Esophagus (tissue), 2 donors: ENCODE data around the gene AOPEP. TPM values are rescaled to one million over a fixed set of nuclear protein-coding genes. Genes with fewer than 3 reads are reported as not detected.

ENCODE experiments used
- H3K27ac ChIP-seq, 2 donors: one replicate each; pipeline ENCODE4 v1.5.1; 2013; ENCODE audit warnings: low read depth in 2 of 2, mild to moderate bottlenecking in 2 of 2, inconsistent platforms in 1 of 2, low read length in 1 of 2, moderate library complexity in 1 of 2
- H3K27me3 ChIP-seq, 2 donors: one replicate each; pipeline ENCODE4 v1.6.1; 2013; ENCODE audit warnings: low read length in 2 of 2, control low read depth in 1 of 2, mild to moderate bottlenecking in 1 of 2; ENCODE audit not compliant: insufficient read depth in 2 of 2, control insufficient read depth in 1 of 2
- H3K36me3 ChIP-seq, 2 donors: one replicate each; pipeline ENCODE4 v1.6.1; 2013; ENCODE audit warnings: low read length in 1 of 2; ENCODE audit not compliant: control insufficient read depth in 2 of 2, insufficient read depth in 2 of 2
- H3K4me1 ChIP-seq, 2 donors: one replicate each; pipeline ENCODE4 v1.6.1; 2013; ENCODE audit warnings: low read length in 1 of 2; ENCODE audit not compliant: control insufficient read depth in 2 of 2, insufficient read depth in 2 of 2
- H3K4me3 ChIP-seq, 2 donors: one replicate each; pipeline ENCODE4 v1.5.1; 2013; ENCODE audit warnings: low read length in 2 of 2, mild to moderate bottlenecking in 2 of 2, low read depth in 1 of 2, moderate library complexity in 1 of 2
- H3K9me3 ChIP-seq, 2 donors: one replicate each; pipeline ENCODE4 v1.6.1; 2013; ENCODE audit warnings: mild to moderate bottlenecking in 2 of 2, low read depth in 1 of 2, low read length in 1 of 2, moderate library complexity in 1 of 2; ENCODE audit not compliant: control insufficient read depth in 2 of 2, insufficient read depth in 1 of 2
- WGBS, 2 donors: extraction: QIAGEN DNeasy Blood & Tissue Kit; methylation state at CpG; one replicate each; pipeline ENCODE4 v1.1.7; 2013; 5-methylcytosine and 5-hydroxymethylcytosine counted together
- polyA plus RNA-seq, 2 donors: library from polyadenylated mRNA; stranded (reverse); fragments of 200-250 nt; gene quantifications; one replicate each; pipeline ENCODE4 v1.2.3, GENCODE V29; 2013
- donor health status: healthy with polysubstance abuse.
- donor health status: Bipolar disorder and iron deficiency.

AOPEP gene
- polyA plus RNA-seq, 2 donors = 99.6 to 111 TPM

DNA sequence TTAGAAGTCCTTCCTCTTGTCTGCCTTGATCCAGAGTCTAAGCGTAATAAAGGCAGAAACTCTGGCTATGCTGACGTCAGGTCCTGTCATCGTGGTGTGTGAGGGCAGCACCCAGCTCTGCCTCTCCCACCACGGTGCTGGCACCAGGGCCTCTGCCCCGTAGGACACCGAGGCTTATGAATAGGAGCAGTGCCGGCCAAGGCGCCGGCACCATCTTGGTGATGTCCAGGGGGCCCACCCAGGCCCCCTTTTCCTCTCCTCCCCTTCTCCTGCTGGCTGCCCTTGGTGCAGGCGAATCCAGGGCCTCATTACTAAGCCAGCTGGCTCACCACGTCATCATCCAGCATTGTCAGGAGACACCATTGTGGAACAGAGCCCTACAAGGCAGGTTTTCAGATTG lies 338.7 kb downstream of the AOPEP start:
- Histone ChIP-seq H3K27ac (peak overlapping the region; percentile 84 to 96), H3K9me3 (no peaks in the 10 kb centered on the region), H3K4me1 (peaks cover 13 to 25% of the 10 kb centered on the region in 2 donors), H3K4me3 (no peak overlapping the region), H3K27me3 (no peaks in the 10 kb centered on the region), H3K36me3 (peaks cover 14 to 23% of the 10 kb centered on the region in 2 donors)
- 38 to 48% methylated on average over 10 to 11 of the region's 11 CpGs for WGBS, 2 donors

DNA sequence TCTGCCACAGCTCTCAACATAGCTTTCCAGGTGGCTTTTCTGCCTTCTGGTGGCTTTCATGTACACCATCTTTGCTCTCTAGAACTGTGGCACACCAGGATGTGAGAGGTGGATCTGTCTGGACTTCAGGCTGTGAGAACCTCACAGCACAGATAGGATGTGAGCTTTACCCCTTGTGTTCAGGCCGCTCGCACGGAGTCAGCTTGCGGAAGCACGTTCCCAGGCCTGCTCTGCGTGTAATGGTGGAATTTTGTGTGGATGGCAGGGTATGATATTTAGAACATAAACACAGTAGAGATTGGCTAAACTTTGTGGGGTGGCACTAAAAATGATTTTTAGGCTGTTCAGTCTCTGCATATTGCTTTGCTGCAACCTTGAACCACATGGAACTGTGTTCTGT lies 340.6 kb downstream of the AOPEP start:
- H3K4me1 ChIP-seq = peaks cover 12 to 29% of the 10 kb centered on the region in 2 donors
- H3K27ac ChIP-seq = peak overlapping the region; percentile 68 to 81
- 71 to 77% methylated on average over 6 of the region's 6 CpGs for WGBS, 2 donors
- H3K4me3 ChIP-seq = no peak overlapping the region
- H3K36me3 ChIP-seq = peaks cover 11 to 27% of the 10 kb centered on the region in 2 donors
- no peaks in the 10 kb centered on the region for H3K9me3 ChIP-seq
- no peaks in the 10 kb centered on the region for H3K27me3 ChIP-seq

DNA sequence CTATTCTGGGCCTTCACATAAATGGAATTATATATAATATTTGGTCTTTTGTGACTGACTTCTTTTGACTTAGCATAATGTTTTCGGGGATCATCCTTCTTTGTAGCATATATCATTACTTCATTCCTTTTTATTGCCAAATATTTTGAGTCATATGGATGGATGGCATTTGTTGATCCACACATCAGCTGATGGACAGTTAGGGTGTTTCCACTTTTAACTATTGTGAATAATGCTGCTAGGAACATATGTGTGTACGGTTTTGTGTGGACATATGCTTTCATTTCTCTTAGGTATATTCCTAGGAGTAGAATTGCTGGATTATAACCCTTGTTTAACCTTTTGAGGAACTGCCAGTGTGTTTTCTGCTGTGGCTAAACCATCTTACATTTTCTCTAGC lies 341.4 kb downstream of the AOPEP start:
- no peaks in the 10 kb centered on the region for H3K27me3 ChIP-seq
- no peaks in the 10 kb centered on the region for H3K9me3 ChIP-seq
- peaks cover 7 to 23% of the 10 kb centered on the region in 2 donors for H3K4me1 ChIP-seq
- 21 to 37% methylated on average over 2 of the region's 2 CpGs for WGBS, 2 donors
- peaks cover 7 to 23% of the 10 kb centered on the region in 2 donors for H3K36me3 ChIP-seq
- no peak overlapping the region for H3K4me3 ChIP-seq
- H3K27ac ChIP-seq = peak overlapping the region; percentile 35 to 68

DNA sequence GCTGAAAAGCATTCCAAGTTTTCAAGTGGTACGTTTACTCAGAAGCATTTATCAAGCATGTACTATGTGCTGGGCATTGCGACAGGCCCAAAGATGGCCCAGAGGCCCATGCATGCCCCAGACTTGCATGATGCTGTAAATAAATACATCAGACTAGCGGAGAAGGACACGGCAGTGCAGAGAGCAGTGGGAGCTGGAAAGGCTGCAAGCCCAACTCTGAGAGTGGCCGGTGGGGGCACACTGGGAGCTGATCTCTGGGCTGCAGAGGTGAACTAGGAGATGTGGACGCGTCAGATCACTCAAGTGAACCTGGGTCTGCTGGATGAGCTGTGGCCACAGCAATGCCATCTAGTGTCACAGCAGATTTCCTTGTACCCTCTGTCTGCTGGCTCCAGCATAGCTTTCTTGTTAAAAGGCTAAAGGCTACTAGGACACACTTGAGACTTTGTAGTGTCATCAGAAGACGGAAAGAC lies 344.1 kb downstream of the AOPEP start:
- 34 to 40% methylated on average over 8 of the region's 8 CpGs for WGBS, 2 donors
- H3K4me1 ChIP-seq = peaks cover 4 to 26% of the 10 kb centered on the region in 2 donors
- no peak overlapping the region for H3K4me3 ChIP-seq
- H3K9me3 ChIP-seq = no peaks in the 10 kb centered on the region
- H3K27ac ChIP-seq = peak overlapping the region; percentile 28 to 44
- H3K36me3 ChIP-seq = peaks cover 0 to 17% of the 10 kb centered on the region in 2 donors
- no peaks in the 10 kb centered on the region for H3K27me3 ChIP-seq

DNA sequence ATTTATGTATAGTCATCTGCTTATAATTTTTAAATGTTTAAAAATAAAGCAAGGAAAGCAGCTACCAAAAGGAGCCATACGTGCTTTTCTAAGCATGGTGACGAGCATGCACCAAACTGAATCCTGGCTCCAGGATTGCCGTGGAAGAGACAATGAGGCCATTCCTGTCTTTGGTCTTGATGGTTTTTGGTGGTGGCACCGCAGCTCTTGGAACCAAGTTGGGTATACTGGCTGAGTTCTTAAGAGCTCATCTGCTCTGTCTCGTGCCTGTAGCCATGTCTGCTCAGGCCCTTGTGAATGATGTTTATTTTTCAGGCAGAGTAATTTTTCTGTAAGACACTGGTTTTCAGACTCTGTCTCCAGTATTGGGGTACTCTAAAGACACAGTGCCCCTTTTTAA lies 345.0 kb downstream of the AOPEP start:
- WGBS, 2 donors = 54 to 68% methylated on average over 5 of the region's 5 CpGs
- Histone ChIP-seq H3K4me1 (peaks cover 3 to 25% of the 10 kb centered on the region in 2 donors), H3K9me3 (no peaks in the 10 kb centered on the region), H3K4me3 (no peak overlapping the region), H3K36me3 (peaks cover 0 to 19% of the 10 kb centered on the region in 2 donors), H3K27me3 (no peaks in the 10 kb centered on the region), H3K27ac (peak overlapping the region; percentile 25 to 67)

DNA sequence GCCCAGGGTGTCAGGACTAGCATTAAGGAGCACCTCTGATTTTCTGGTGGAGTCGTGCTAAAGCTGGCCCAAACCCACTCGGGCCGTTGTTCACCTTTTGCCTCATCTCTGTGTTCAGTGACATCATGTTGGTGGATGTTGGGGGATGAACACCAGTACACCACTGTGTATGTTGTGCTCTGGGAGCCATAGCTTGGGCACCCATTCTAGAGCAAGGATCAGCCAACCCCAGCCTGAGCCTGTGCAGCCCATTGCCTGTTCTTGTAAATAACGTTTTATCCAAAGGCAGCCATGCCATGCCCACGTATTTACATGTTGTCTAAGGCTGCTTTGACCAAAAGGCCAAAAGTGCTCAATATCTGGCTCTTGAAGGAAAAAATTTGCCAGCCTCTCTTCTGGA lies 345.4 kb downstream of the AOPEP start:
- H3K27ac ChIP-seq = peak overlapping the region; percentile 25 to 67
- H3K36me3 ChIP-seq = peaks cover 0 to 17% of the 10 kb centered on the region in 2 donors
- no peaks in the 10 kb centered on the region for H3K9me3 ChIP-seq
- H3K27me3 ChIP-seq = no peaks in the 10 kb centered on the region
- H3K4me3 ChIP-seq = no peak overlapping the region
- H3K4me1 ChIP-seq = peaks cover 5 to 23% of the 10 kb centered on the region in 2 donors
- 51 to 58% methylated on average over 5 of the region's 5 CpGs for WGBS, 2 donors

DNA sequence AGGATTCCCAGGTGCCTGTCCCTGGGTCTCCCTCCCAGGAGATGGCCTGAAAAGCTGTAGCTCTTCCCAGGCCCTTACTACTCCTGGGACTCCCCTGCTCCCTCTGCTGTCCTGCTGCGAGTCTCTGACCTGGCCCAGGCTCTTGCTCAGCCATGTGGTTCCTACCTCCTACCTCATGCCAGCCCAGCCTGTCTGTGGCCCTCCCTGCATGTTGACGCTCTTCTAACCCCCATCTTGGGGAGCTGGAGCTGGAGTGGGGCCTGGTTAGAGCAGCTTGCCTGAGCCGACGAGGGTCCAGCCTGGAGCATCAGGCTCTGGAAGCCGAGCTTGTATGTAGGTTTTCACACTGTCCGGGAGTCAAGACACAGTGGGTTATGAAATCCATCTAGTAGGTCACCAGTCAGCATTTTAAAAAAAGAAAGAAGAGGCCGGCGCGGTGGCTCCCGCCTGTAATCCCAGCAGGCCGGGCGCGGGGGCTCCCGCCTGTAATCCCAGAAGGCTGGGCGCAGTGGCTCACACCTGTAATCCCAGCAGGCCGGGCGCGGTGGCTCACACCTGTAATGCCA lies 346.6 kb downstream of the AOPEP start:
- no peak overlapping the region for H3K4me3 ChIP-seq
- no peaks in the 10 kb centered on the region for H3K27me3 ChIP-seq
- no peaks in the 10 kb centered on the region for H3K9me3 ChIP-seq
- peaks cover 0 to 20% of the 10 kb centered on the region in 2 donors for H3K36me3 ChIP-seq
- H3K27ac ChIP-seq = peak overlapping the region; percentile 14 to 76
- peaks cover 13 to 23% of the 10 kb centered on the region in 2 donors for H3K4me1 ChIP-seq
- 79 to 80% methylated on average over 18 of the region's 18 CpGs for WGBS, 2 donors

DNA sequence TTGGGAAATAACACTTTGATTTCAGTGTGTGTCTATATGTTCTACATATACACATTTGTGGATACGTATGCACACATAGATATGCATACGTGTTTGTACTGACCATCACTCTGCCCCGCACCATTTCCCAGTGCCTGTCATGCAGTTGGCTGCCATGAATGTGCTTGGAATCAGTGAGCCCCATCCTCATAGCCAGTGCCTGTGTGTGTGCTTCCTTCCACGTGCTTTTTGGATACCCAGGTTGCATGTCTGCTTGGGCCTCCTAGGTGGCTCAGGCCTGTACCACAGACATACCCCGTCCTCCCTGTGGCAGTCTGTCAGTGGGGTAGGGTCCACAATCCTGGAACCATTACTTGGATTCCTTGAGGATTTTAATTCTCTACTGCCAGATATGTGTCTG lies 347.4 kb downstream of the AOPEP start:
- WGBS, 2 donors = 49 to 70% methylated on average over 5 of the region's 5 CpGs
- Histone ChIP-seq H3K36me3 (peaks cover 0 to 20% of the 10 kb centered on the region in 2 donors), H3K4me1 (peaks cover 13 to 27% of the 10 kb centered on the region in 2 donors), H3K27ac (peak overlapping the region; percentile 53), H3K9me3 (no peaks in the 10 kb centered on the region), H3K27me3 (no peaks in the 10 kb centered on the region), H3K4me3 (no peak overlapping the region)

DNA sequence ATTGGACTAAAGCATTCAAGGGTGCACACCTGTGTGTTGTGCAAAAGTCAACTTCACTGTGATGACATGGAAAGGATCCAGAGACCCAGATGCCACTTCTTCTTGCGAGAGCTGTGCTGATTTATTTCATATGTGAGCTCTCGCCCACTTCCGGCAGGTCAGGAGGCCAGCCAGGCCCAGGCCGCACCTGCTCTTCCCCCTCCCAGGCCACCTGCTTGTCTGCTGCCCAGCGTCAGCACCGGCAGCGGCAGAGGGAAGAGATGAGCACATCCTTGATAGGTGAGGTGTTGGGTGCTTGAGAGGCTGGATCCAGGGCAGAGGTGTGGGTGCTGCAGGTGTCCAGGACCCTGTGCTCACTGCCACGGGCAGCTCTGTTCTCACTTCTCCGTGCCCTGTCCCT lies 348.1 kb downstream of the AOPEP start:
- Histone ChIP-seq H3K4me3 (no peak overlapping the region), H3K27ac (peak overlapping the region; percentile 53), H3K9me3 (no peaks in the 10 kb centered on the region), H3K27me3 (no peaks in the 10 kb centered on the region), H3K4me1 (peaks cover 13 to 26% of the 10 kb centered on the region in 2 donors), H3K36me3 (peaks cover 0 to 19% of the 10 kb centered on the region in 2 donors)
- WGBS, 2 donors = 45 to 51% methylated on average over 9 of the region's 9 CpGs

DNA sequence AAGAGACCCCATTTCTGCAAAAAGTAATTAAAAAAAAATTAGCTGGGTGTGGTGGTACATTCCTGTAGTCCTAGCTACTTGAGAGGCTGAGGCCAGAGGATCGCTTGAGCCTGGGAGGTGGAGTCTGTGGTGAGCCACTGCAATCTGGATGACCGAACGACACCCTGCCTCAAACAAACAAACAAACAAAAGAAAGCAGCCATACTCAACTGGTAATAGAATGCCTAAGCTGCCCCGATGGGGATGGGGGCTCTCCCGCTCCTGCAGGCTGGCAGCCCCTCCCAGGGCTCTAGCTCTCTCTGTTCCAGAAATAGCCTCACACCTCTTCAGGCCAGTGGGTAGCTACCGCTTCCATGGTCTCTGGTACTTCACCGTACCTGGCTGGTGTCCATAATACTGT lies 349.2 kb downstream of the AOPEP start:
- Histone ChIP-seq H3K4me3 (no peak overlapping the region), H3K9me3 (no peaks in the 10 kb centered on the region), H3K36me3 (peaks cover 0 to 17% of the 10 kb centered on the region in 2 donors), H3K27me3 (no peaks in the 10 kb centered on the region), H3K4me1 (peaks cover 15 to 22% of the 10 kb centered on the region in 2 donors), H3K27ac (peak overlapping the region; percentile 20 to 68)
- 55 to 66% methylated on average over 7 of the region's 7 CpGs for WGBS, 2 donors
